Right lobe of liver (tissue), 6 donors: Measurements from ENCODE around the gene DDX10. TPM values are rescaled to one million over a fixed set of nuclear protein-coding genes. Genes with fewer than 3 reads are reported as not detected.

Source experiments
- ATAC-seq, 4 donors: fragments of 200-7000 bp; cut with Tn5 transposase; one replicate each; pipeline ENCODE4 v1.9.1; 2020; ENCODE audit warnings: mild to moderate bottlenecking in 4 of 4, moderate library complexity in 4 of 4
- DNase-seq, 3 donors: peaks; one replicate each; pipeline ENCODE4 v3.0.0-alpha.2; 2020
- H3K27ac ChIP-seq, 3 donors: fragments of 200-600 bp; one replicate each; pipeline ENCODE4 v1.8.0; 2022
- H3K27me3 ChIP-seq, 2 donors: fragments of 200-600 bp; one replicate each; pipeline ENCODE4 v1.8.0; 2022
- H3K36me3 ChIP-seq, 4 donors: fragments of 200-600 bp; sonication (generic) in 1 of 4; one replicate each; pipeline versions ENCODE4 v1.5.1 to v1.8.0; 2017 to 2022; ENCODE audit warnings: control low read depth in 1 of 4
- H3K4me1 ChIP-seq, 4 donors: fragments of 200-600 bp; sonication (generic) in 1 of 4; one replicate each; pipeline versions ENCODE4 v1.5.1 to v1.8.0; 2017 to 2022; ENCODE audit warnings: control low read depth in 1 of 4
- H3K4me3 ChIP-seq, 3 donors: fragments of 200-600 bp; one replicate each; pipeline ENCODE4 v1.8.0; 2022
- H3K9me3 ChIP-seq, 4 donors: fragments of 200-600 bp; sonication (generic) in 1 of 4; one replicate each; pipeline versions ENCODE4 v1.5.1 to v1.8.0; 2017 to 2022; ENCODE audit warnings: control low read depth in 1 of 4
- POLR2A ChIP-seq: fragments of 450-650 bp; IDR thresholded peaks from one replicate; pipeline ENCODE4 v1.6.1; 2017; ENCODE audit warnings: antibody characterized with exemption, mild to moderate bottlenecking
- WGBS: methylation state at CpG from one replicate; pipeline ENCODE4 v1.1.6; 2018; ENCODE audit warnings: low coverage, low lambda C conversion rate; ENCODE audit not compliant: insufficient coverage; ENCODE audit errors: missing lambda C conversion rate; 5-methylcytosine and 5-hydroxymethylcytosine counted together
- intact Hi-C, 2 donors: fragments of 100-400 bp; cut with DNase I; formaldehyde crosslinking; loops; one replicate each; pipeline versions ENCODE4 v1.11.2 to v1.14.1; 2022
- total RNA-seq, 6 experiments: library from RNA; depleted of rRNA in 2 of 6; stranded (reverse); fragments of >200 nt in 2 of 6; fragmentation: NEBNext Ultra II Directional in 3 of 6; extraction: Animal tissue kit (Norgen Biotek cat#: 25700) in 3 of 6; gene quantifications; one replicate each; pipeline versions ENCODE4 v1.1.0 to v1.2.4, GENCODE V29; 2016 to 2023
- TF ChIP-seq, protein P1 (sequence below), 4 donors: fragments of 200-600 bp in 3 of 4; fragments of 450-650 bp in 1 of 4; IDR thresholded peaks; one replicate each; pipeline versions ENCODE4 v1.5.1 to v1.8.0; 2016 to 2022; ENCODE audit warnings: antibody characterized with exemption in 4 of 4, mild to moderate bottlenecking in 2 of 4
- donor health status: DM: no; HTN: yes; CAD: no.
- donor health status: DM: no; HTN: no; CAD: no.
- donor health status: DM: no; HTN: no; CAD: no.
- donor health status: DM: no; HTN: yes; CAD: no.
- donor health status: DM: no; HTN: yes; CAD: no.

DDX10 gene
- total RNA-seq, 6 experiments from 2014 or later, result 7.4 to 13.6 (median 11.3) TPM

DNA sequence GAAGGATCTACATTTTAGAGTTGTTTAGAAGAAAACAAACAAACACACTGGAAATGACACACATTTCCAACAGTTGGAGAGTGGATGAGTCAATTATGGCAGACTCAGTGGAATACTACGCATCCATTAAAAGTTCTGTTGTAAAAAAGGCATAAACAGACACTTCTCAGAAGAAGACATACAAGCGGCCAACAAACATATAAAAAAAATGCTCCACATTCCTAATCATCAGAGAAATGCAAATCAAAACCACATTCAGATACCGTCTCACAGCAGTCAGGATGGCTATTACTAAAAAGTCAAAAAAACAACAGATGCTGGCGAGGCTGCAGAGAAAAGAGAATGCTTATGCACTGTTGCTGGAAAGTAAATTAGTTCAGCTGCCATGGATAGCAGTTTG is 298.2 kb downstream of the DDX10 start:
- Histone ChIP-seq H3K27me3 (no peaks in the 10 kb centered on the region), H3K9me3 (no peaks in the 10 kb centered on the region), H3K36me3 (no peaks in the 10 kb centered on the region), H3K4me3 (no peak overlapping the region), H3K4me1 (no peaks in the 10 kb centered on the region), H3K27ac (no peak overlapping the region)
- DNase-seq (no peak), ATAC-seq (no peak)
- WGBS, result 55% methylated on average over 4 of the region's 4 CpGs
- TF ChIP-seq, protein P1, sequence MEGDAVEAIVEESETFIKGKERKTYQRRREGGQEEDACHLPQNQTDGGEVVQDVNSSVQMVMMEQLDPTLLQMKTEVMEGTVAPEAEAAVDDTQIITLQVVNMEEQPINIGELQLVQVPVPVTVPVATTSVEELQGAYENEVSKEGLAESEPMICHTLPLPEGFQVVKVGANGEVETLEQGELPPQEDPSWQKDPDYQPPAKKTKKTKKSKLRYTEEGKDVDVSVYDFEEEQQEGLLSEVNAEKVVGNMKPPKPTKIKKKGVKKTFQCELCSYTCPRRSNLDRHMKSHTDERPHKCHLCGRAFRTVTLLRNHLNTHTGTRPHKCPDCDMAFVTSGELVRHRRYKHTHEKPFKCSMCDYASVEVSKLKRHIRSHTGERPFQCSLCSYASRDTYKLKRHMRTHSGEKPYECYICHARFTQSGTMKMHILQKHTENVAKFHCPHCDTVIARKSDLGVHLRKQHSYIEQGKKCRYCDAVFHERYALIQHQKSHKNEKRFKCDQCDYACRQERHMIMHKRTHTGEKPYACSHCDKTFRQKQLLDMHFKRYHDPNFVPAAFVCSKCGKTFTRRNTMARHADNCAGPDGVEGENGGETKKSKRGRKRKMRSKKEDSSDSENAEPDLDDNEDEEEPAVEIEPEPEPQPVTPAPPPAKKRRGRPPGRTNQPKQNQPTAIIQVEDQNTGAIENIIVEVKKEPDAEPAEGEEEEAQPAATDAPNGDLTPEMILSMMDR (IDR thresholded peaks at IDR 0.05), result no peak
- no peak for TF ChIP-seq POLR2A
- intact Hi-C loops, result no loop called here

DNA sequence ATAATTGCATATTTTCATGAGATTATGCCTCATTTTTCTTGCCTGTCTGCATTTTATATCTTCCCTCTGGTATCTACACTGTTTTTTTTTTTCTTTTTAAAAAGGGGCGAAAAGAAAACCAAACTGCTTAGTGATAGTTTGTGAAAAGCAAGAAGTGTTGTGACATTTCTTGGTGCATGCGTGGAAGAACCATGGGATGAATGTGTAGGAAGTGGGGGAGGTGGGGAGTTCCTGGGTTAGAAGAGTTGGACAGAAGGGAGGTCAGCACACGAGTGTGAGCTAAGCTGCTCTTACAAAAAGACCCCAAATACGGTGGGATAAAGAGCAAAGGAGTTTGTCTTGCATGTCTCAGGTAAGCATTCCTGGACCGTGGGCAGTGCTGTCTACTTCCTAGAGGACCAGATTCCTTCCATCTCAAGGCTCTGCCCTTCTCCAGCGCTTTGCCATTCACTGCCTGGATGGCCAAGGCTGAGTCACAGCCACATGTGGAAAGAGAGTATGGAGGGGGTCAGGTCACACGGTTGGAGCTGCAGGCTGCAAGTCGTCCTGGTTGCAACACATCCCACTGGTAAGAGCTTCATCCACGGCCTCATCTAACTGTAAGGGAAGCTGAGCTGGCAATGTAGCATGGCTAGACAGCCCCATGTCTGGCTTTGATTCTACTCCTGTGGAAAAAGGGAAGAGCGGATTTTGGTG is 300.6 kb downstream of the DDX10 start:
- intact Hi-C loops, result no loop called here
- Histone ChIP-seq H3K9me3 (no peaks in the 10 kb centered on the region), H3K4me1 (no peaks in the 10 kb centered on the region), H3K27me3 (no peaks in the 10 kb centered on the region), H3K36me3 (no peaks in the 10 kb centered on the region), H3K4me3 (no peak overlapping the region), H3K27ac (no peak overlapping the region)
- DNase-seq (no peak), ATAC-seq (no peak)
- WGBS, result 42% methylated on average over 10 of the region's 10 CpGs
- TF ChIP-seq, protein P1 (IDR thresholded peaks at IDR 0.05), result no peak
- no peak for TF ChIP-seq POLR2A

- TF ChIP-seq, protein P1 (IDR thresholded peaks at IDR 0.05), result no peak
- no peak for TF ChIP-seq POLR2A
- H3K9me3 ChIP-seq, result no peaks in the 10 kb centered on the region
- H3K27me3 ChIP-seq, result no peaks in the 10 kb centered on the region
- H3K27ac ChIP-seq, result no peak overlapping the region
- no peak for DNase-seq
- H3K4me3 ChIP-seq, result no peak overlapping the region
- no peak for ATAC-seq
- intact Hi-C loops, result no loop called here
- H3K4me1 ChIP-seq, result no peaks in the 10 kb centered on the region
- WGBS, result 97% methylated on average over 3 of the region's 4 CpGs
- no peaks in the 10 kb centered on the region for H3K36me3 ChIP-seq
These were observed 301.3 kb downstream of the DDX10 start for GRCh38 chr11:108966206-108966605.

DNA sequence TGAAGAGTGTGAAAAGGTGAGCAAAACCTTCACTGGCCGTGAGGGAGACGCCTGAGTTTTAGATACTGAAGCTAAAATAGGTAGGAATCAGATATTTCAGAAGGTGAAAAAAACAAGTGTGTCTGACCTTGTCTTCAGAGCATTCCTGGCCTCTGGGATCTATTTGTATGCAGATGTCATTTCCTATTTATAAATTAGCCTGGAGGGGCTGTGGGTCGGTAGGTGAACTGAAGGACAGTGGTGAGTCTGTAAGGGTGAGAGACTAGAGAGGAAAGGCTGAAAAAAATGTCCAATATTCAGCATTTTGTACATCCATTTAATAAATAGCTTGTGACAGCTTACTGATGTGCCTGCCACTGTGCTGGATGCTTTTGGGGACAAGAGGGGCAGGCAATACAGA is 302.1 kb downstream of the DDX10 start:
- H3K4me3 ChIP-seq, result no peak overlapping the region
- no peak overlapping the region for H3K27ac ChIP-seq
- 46% methylated on average over 3 of the region's 3 CpGs for whole genome bisulfite sequencing
- H3K9me3 ChIP-seq, result no peaks in the 10 kb centered on the region
- H3K4me1 ChIP-seq, result no peaks in the 10 kb centered on the region
- TF ChIP-seq, protein P1 (IDR thresholded peaks at IDR 0.05), result no peak
- no peak for TF ChIP-seq POLR2A
- intact Hi-C loops, result no loop called here
- H3K27me3 ChIP-seq, result no peaks in the 10 kb centered on the region
- no peaks in the 10 kb centered on the region for H3K36me3 ChIP-seq
- ATAC-seq (no peak), DNase-seq (no peak)

DNA sequence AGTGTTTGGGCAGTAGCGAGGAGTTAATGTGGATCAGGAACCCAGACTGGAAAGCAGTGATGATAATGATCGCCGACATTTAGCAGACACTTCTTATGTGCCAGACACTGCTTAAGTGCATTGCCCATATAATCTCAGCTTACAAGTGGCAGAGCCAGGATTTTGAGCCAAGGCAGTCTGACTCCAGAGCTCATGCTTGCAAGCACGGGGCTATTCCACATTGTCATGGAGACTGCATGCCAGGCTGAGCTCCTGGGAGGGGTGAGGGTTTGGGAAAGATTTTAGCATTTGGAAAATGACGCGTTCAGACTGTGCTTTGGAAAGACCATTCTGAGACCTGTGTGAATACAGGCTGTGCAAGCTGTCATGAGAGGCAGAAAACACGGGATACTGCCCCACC is 302.7 kb downstream of the DDX10 start:
- no peak overlapping the region for H3K4me3 ChIP-seq
- H3K9me3 ChIP-seq, result no peaks in the 10 kb centered on the region
- no peak for ATAC-seq
- no peak overlapping the region for H3K27ac ChIP-seq
- no peak for DNase-seq
- no peaks in the 10 kb centered on the region for H3K4me1 ChIP-seq
- H3K27me3 ChIP-seq, result no peaks in the 10 kb centered on the region
- intact Hi-C loops, result no loop called here
- no peaks in the 10 kb centered on the region for H3K36me3 ChIP-seq
- WGBS, result 64% methylated on average over 6 of the region's 7 CpGs
- no peak for TF ChIP-seq POLR2A
